Measurements from ENCODE around the gene FMC1.

GRCh38 chr7:139362302-139362701 is 21.2 kb downstream of the FMC1 start:
- TF ChIP-seq POLR2A (IDR thresholded peaks at IDR 0.05) (no peak), CTCF (IDR thresholded peaks at IDR 0.05) (no peak)
